GM12865 (cell line): Measurements from ENCODE around the gene SLC27A2.

Source experiments
- DNase-seq: peaks from one replicate; pipeline ENCODE4 v3.0.0; 2010; ENCODE audit warnings: low read depth
- H3K4me3 ChIP-seq: 2 replicates; pipeline ENCODE4 v1.5.1; 2011; ENCODE audit warnings: mild to moderate bottlenecking, low read depth, low read length, control low read depth
- CTCF ChIP-seq: IDR thresholded peaks from 2 replicates; pipeline ENCODE4 v1.5.1; 2011; ENCODE audit warnings: low read length, control low read depth, low read depth, inconsistent platforms; ENCODE audit not compliant: insufficient read depth; ENCODE audit errors: missing control alignments

The SLC27A2 gene

DNA sequence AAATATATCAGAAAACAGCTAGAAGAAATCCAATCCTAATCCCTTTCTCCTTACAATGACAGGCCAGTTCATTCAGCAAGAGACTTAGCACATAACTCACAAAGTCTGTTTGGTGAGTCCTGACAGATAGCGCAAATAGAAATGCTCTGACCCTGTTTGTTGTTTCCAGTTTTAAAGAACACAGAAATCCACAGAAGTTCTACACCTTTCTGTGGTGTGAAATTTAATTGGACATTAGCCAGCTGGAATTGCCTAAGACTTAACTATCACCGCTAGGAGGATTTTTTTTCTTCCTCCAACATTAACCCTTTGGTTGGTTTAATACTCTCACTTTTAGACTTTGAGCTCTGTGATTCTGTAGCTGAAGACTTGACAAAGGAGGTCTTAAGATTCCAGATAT is 52.8 kb downstream of the SLC27A2 start:
- TF ChIP-seq CTCF, result no peak
- H3K4me3 ChIP-seq, result no peak overlapping the region
- no peak for DNase-seq

DNA sequence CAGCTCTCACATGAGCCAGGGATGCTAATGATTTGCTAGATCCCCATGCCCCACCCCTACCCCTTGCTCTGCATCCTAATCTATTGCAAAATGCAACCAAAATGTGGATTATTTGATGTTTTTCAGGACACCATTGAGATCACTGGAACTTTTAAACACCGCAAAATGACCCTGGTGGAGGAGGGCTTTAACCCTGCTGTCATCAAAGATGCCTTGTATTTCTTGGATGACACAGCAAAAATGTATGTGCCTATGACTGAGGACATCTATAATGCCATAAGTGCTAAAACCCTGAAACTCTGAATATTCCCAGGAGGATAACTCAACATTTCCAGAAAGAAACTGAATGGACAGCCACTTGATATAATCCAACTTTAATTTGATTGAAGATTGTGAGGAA is 53.8 kb downstream of the SLC27A2 start:
- no peak for DNase-seq

GRCh38 chr15:50236433-50236832 is 54.4 kb downstream of the SLC27A2 start:
- DNase-seq, result no peak
- H3K4me3 ChIP-seq, result no peak overlapping the region
- no peak for TF ChIP-seq CTCF

More for the DNA sequence above, 53.8 kb downstream of the SLC27A2 start:
- TF ChIP-seq CTCF, result no peak
- no peak overlapping the region for H3K4me3 ChIP-seq

- H3K4me3 ChIP-seq, result no peak overlapping the region
- no peak for TF ChIP-seq CTCF
- DNase-seq, result no peak
Observed at GRCh38 chr15:50238255-50238654, 56.3 kb downstream of the SLC27A2 start.

- DNase-seq, result no peak
- H3K4me3 ChIP-seq, result no peak overlapping the region
- TF ChIP-seq CTCF, result no peak
Observed at GRCh38 chr15:50241684-50242450, 59.9 kb downstream of the SLC27A2 start.

DNA sequence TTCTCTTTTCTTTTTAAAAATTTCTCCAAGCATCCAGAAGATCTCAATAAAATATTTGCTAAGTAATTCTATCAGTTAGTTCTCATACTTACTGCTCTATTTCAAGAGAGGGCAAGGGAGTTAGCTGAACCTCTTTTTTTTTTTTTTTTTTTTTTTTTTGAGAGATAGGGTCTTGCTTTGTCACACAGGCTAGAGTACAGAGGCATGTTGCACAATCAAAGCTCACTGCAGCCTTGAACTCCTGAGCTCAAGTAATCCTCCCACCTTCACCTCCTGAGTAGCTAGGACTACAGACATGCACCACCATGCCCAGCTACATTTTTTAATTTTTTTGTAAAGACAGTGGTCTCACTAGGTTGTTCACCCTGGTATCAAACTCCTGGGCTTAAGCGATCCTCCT is 62.2 kb downstream of the SLC27A2 start:
- no peak for TF ChIP-seq CTCF
- no peak for DNase-seq
- no peak overlapping the region for H3K4me3 ChIP-seq

GRCh38 chr15:50244959-50245624 is 63.1 kb downstream of the SLC27A2 start:
- DNase-seq, result no peak
- H3K4me3 ChIP-seq, result no peak overlapping the region
- no peak for TF ChIP-seq CTCF
